ENCODE data around the gene VAV1. TPM values are rescaled to one million over a fixed set of nuclear protein-coding genes. Genes with fewer than 3 reads are reported as not detected.

VAV1 gene
- total and polyA plus RNA-seq, 9 donors: 1.6 to 3.7 (median 2.3) TPM

GRCh38 chr19:6887316-6887715 is 114.8 kb downstream of the VAV1 start, which contains the start of gene ADGRE1:
TSS of gene ADGRE1 (plus strand) at chr19:6887579. CDS start at chr19:6887609, 30 bp downstream.
- peak; percentile 37 for DNase-seq
- Histone ChIP-seq H3K36me3 (ENCODE audit: control insufficient read depth, insufficient read depth, low read length) (no peaks in the 10 kb centered on the region), H3K4me1 (ENCODE audit: control insufficient read depth, insufficient read depth, low read length) (no peaks in the 10 kb centered on the region), H3K9me3 (replicated peaks; ENCODE audit: control insufficient read depth, low read depth, low read length) (peaks cover 3% of the 10 kb centered on the region), H3K27me3 (ENCODE audit: control insufficient read depth, insufficient read depth, low read length) (no peaks in the 10 kb centered on the region), H3K27ac (ENCODE audit: low read length) (no peak within 1 kb of the TSS), H3K4me3 (ENCODE audit: low read length) (no peak within 1 kb of the TSS)
- WGBS (ENCODE audit: insufficient coverage): 70% methylated on average over 3 of the region's 4 CpGs

GRCh38 chr19:6888967-6889366 is 116.5 kb downstream of the VAV1 start:
- Histone ChIP-seq H3K27ac (ENCODE audit: low read length) (no peak overlapping the region), H3K9me3 (replicated peaks; ENCODE audit: control insufficient read depth, low read depth, low read length) (peaks cover 3% of the 10 kb centered on the region), H3K4me3 (ENCODE audit: low read length) (no peak overlapping the region), H3K4me1 (ENCODE audit: control insufficient read depth, insufficient read depth, low read length) (no peaks in the 10 kb centered on the region), H3K27me3 (ENCODE audit: control insufficient read depth, insufficient read depth, low read length) (no peaks in the 10 kb centered on the region), H3K36me3 (ENCODE audit: control insufficient read depth, insufficient read depth, low read length) (no peaks in the 10 kb centered on the region)
- no peak for DNase-seq
- 87% methylated on average over 2 of the region's 2 CpGs for WGBS (ENCODE audit: insufficient coverage)

GRCh38 chr19:6890401-6890913 is 117.9 kb downstream of the VAV1 start:
- no peaks in the 10 kb centered on the region for H3K4me1 ChIP-seq (ENCODE audit: control insufficient read depth, insufficient read depth, low read length)
- no peak for DNase-seq
- H3K9me3 ChIP-seq (replicated peaks; ENCODE audit: control insufficient read depth, low read depth, low read length): peaks cover 4% of the 10 kb centered on the region
- WGBS (ENCODE audit: insufficient coverage): no CpG with 5 or more reads among the region's 3 CpGs
- H3K27me3 ChIP-seq (ENCODE audit: control insufficient read depth, insufficient read depth, low read length): no peaks in the 10 kb centered on the region
- no peaks in the 10 kb centered on the region for H3K36me3 ChIP-seq (ENCODE audit: control insufficient read depth, insufficient read depth, low read length)
- H3K4me3 ChIP-seq (ENCODE audit: low read length): no peak overlapping the region
- H3K27ac ChIP-seq (ENCODE audit: low read length): no peak overlapping the region

GRCh38 chr19:6890938-6891337 is 118.4 kb downstream of the VAV1 start:
- Histone ChIP-seq H3K27me3 (ENCODE audit: control insufficient read depth, insufficient read depth, low read length) (no peaks in the 10 kb centered on the region), H3K4me1 (ENCODE audit: control insufficient read depth, insufficient read depth, low read length) (no peaks in the 10 kb centered on the region), H3K4me3 (ENCODE audit: low read length) (no peak overlapping the region), H3K9me3 (replicated peaks; ENCODE audit: control insufficient read depth, low read depth, low read length) (peaks cover 9% of the 10 kb centered on the region), H3K27ac (ENCODE audit: low read length) (no peak overlapping the region), H3K36me3 (ENCODE audit: control insufficient read depth, insufficient read depth, low read length) (no peaks in the 10 kb centered on the region)
- no peak for DNase-seq
- WGBS (ENCODE audit: insufficient coverage): 83% methylated on average over 1 of the region's 8 CpGs

- DNase-seq: peak; percentile 30
- Histone ChIP-seq H3K27me3 (ENCODE audit: control insufficient read depth, insufficient read depth, low read length) (no peaks in the 10 kb centered on the region), H3K36me3 (ENCODE audit: control insufficient read depth, insufficient read depth, low read length) (no peaks in the 10 kb centered on the region), H3K9me3 (replicated peaks; ENCODE audit: control insufficient read depth, low read depth, low read length) (peaks cover 9% of the 10 kb centered on the region), H3K4me1 (ENCODE audit: control insufficient read depth, insufficient read depth, low read length) (no peaks in the 10 kb centered on the region), H3K27ac (ENCODE audit: low read length) (no peak overlapping the region), H3K4me3 (ENCODE audit: low read length) (no peak overlapping the region)
- 83% methylated on average over 5 of the region's 8 CpGs for WGBS (ENCODE audit: insufficient coverage)
Measured at GRCh38 chr19:6891761-6892385, 119.4 kb downstream of the VAV1 start.

- 69% methylated on average over 1 of the region's 1 CpG for WGBS (ENCODE audit: insufficient coverage)
- Histone ChIP-seq H3K4me3 (ENCODE audit: low read length) (no peak overlapping the region), H3K9me3 (replicated peaks; ENCODE audit: control insufficient read depth, low read depth, low read length) (peaks cover 8% of the 10 kb centered on the region), H3K4me1 (ENCODE audit: control insufficient read depth, insufficient read depth, low read length) (no peaks in the 10 kb centered on the region), H3K27ac (ENCODE audit: low read length) (no peak overlapping the region), H3K27me3 (ENCODE audit: control insufficient read depth, insufficient read depth, low read length) (no peaks in the 10 kb centered on the region), H3K36me3 (ENCODE audit: control insufficient read depth, insufficient read depth, low read length) (no peaks in the 10 kb centered on the region)
- no peak for DNase-seq
Measured at GRCh38 chr19:6894313-6894712, 121.8 kb downstream of the VAV1 start.

- no peak for DNase-seq
- Histone ChIP-seq H3K36me3 (ENCODE audit: control insufficient read depth, insufficient read depth, low read length) (no peaks in the 10 kb centered on the region), H3K4me3 (ENCODE audit: low read length) (no peak overlapping the region), H3K27me3 (ENCODE audit: control insufficient read depth, insufficient read depth, low read length) (no peaks in the 10 kb centered on the region), H3K27ac (ENCODE audit: low read length) (no peak overlapping the region), H3K4me1 (ENCODE audit: control insufficient read depth, insufficient read depth, low read length) (no peaks in the 10 kb centered on the region), H3K9me3 (replicated peaks; ENCODE audit: control insufficient read depth, low read depth, low read length) (peaks cover 21% of the 10 kb centered on the region)
Measured at GRCh38 chr19:6903446-6903845, 130.9 kb downstream of the VAV1 start.

GRCh38 chr19:6906559-6907060 is 134.1 kb downstream of the VAV1 start:
- DNase-seq: no peak
- no peak overlapping the region for H3K4me3 ChIP-seq (ENCODE audit: low read length)
- H3K27ac ChIP-seq (ENCODE audit: low read length): no peak overlapping the region
- peaks cover 9% of the 10 kb centered on the region for H3K9me3 ChIP-seq (replicated peaks; ENCODE audit: control insufficient read depth, low read depth, low read length)
- H3K4me1 ChIP-seq (ENCODE audit: control insufficient read depth, insufficient read depth, low read length): no peaks in the 10 kb centered on the region
- no peaks in the 10 kb centered on the region for H3K27me3 ChIP-seq (ENCODE audit: control insufficient read depth, insufficient read depth, low read length)
- H3K36me3 ChIP-seq (ENCODE audit: control insufficient read depth, insufficient read depth, low read length): no peaks in the 10 kb centered on the region
- 67% methylated on average over 1 of the region's 3 CpGs for WGBS (ENCODE audit: insufficient coverage)

Other genes starting within 250 kb of the VAV1 start
- 1.0 TPM for gene TNFSF9, start 241.7 kb upstream of the VAV1 start, total RNA-seq
- 1 to 10 TPM in 2 of 8 donors, under 1 TPM in 6; 0.23 to 1.3 (median 0.93) TPM for gene TNFSF9, start 241.7 kb upstream of the VAV1 start, polyA plus RNA-seq (ENCODE audit: insufficient read depth in 1 of 8, insufficient read length in 8 of 8, low replicate concordance in 1 of 8)
- 1.4 TPM for gene CD70, start 181.6 kb upstream of the VAV1 start, total RNA-seq
- gene CD70, start 181.6 kb upstream of the VAV1 start, polyA plus RNA-seq (ENCODE audit: insufficient read depth in 1 of 8, insufficient read length in 8 of 8, low replicate concordance in 1 of 8): 1 to 10 TPM in 2 of 8 donors, under 1 TPM in 5, not detected in 1; 0.19 to 2.9 (median 0.49) TPM
- gene TNFSF14, start 102.5 kb upstream of the VAV1 start, total RNA-seq: 0.04 TPM
- gene TNFSF14, start 102.5 kb upstream of the VAV1 start, polyA plus RNA-seq (ENCODE audit: insufficient read depth in 1 of 8, insufficient read length in 8 of 8, low replicate concordance in 1 of 8): under 1 TPM in 7 of 8 donors, not detected in 1; 0.06 to 0.34 (median 0.07) TPM
- 10.2 TPM for gene C3, start 52.1 kb upstream of the VAV1 start, total RNA-seq
- gene C3, start 52.1 kb upstream of the VAV1 start, polyA plus RNA-seq (ENCODE audit: insufficient read depth in 1 of 8, insufficient read length in 8 of 8, low replicate concordance in 1 of 8): 10 to 100 TPM in 2 of 8 donors, 1 to 10 TPM in 6; 1.2 to 11.1 (median 3.1) TPM
- 20.9 TPM for gene GPR108, start 35.1 kb upstream of the VAV1 start, total RNA-seq
- 10 to 100 TPM; 23.5 to 37.1 (median 25.8) TPM for gene GPR108, start 35.1 kb upstream of the VAV1 start, polyA plus RNA-seq (ENCODE audit: insufficient read depth in 1 of 8, insufficient read length in 8 of 8, low replicate concordance in 1 of 8)
- 35.5 TPM for gene TRIP10, start 33.0 kb upstream of the VAV1 start, total RNA-seq
- 10 to 100 TPM; 49.4 to 63.8 (median 55.7) TPM for gene TRIP10, start 33.0 kb upstream of the VAV1 start, polyA plus RNA-seq (ENCODE audit: insufficient read depth in 1 of 8, insufficient read length in 8 of 8, low replicate concordance in 1 of 8)
- gene SH2D3A, start 5.3 kb upstream of the VAV1 start, total RNA-seq: 0.13 TPM
- 1 to 10 TPM in 4 of 8 donors, under 1 TPM in 4; 0.32 to 2.9 (median 1.0) TPM for gene SH2D3A, start 5.3 kb upstream of the VAV1 start, polyA plus RNA-seq (ENCODE audit: insufficient read depth in 1 of 8, insufficient read length in 8 of 8, low replicate concordance in 1 of 8)
- gene ADGRE1, start 114.9 kb downstream of the VAV1 start, total RNA-seq: 0.04 TPM
- under 1 TPM in 7 of 8 donors, not detected in 1; 0.05 to 0.28 (median 0.16) TPM for gene ADGRE1, start 114.9 kb downstream of the VAV1 start, polyA plus RNA-seq (ENCODE audit: insufficient read depth in 1 of 8, insufficient read length in 8 of 8, low replicate concordance in 1 of 8)
- gene MBD3L2B, start 248.7 kb downstream of the VAV1 start, total RNA-seq: not detected
- not detected for gene MBD3L2B, start 248.7 kb downstream of the VAV1 start, polyA plus RNA-seq (ENCODE audit: insufficient read depth in 1 of 8, insufficient read length in 8 of 8, low replicate concordance in 1 of 8)